Activated T-cell treated with anti-CD3 and anti-CD28 coated beads, Interleukin-2, amount 50 U/mL, for 72 hours (primary cell): Measurements from ENCODE around the gene ARHGAP32. TPM values are rescaled to one million over a fixed set of nuclear protein-coding genes. Genes with fewer than 3 reads are reported as not detected.
"Not testable (repeated sequence)": the region's sequence is repeated elsewhere in the genome, so short reads cannot be mapped to it uniquely, and the experiment has no call there.

ENCODE experiments used
- ATAC-seq, 2 donors: fragments of 150-1000 bp; cut with Tn5 transposase; replicated peaks in 1 of 2; 2 replicates each; pipeline ENCODE4 v1.10.0; 2021; ENCODE audit warnings: moderate library complexity in 2 of 2, mild to moderate bottlenecking in 1 of 2
- DNase-seq, 2 donors: peaks; one replicate each; pipeline ENCODE4 v3.0.0; 2021 to 2022; ENCODE audit warnings: mixed read lengths in 1 of 2
- H3K27ac Mint-ChIP-seq: one replicate; pipeline ENCODE4 v1.8.0; 2022; ENCODE audit warnings: mild to moderate bottlenecking, moderate library complexity, mixed read lengths
- H3K27me3 Mint-ChIP-seq: one replicate; pipeline ENCODE4 v1.8.0; 2022; ENCODE audit warnings: low read depth, mixed read lengths
- H3K36me3 Mint-ChIP-seq, 2 donors: one replicate each; pipeline ENCODE4 v1.8.0; 2022; ENCODE audit warnings: mixed read lengths in 2 of 2, mild to moderate bottlenecking in 1 of 2; ENCODE audit not compliant: insufficient read depth in 2 of 2
- H3K4me1 Mint-ChIP-seq: one replicate; pipeline ENCODE4 v1.8.0; 2022; ENCODE audit warnings: low read depth, mixed read lengths
- H3K4me3 Mint-ChIP-seq, 2 donors: one replicate each; pipeline ENCODE4 v1.8.0; 2022; ENCODE audit warnings: mild to moderate bottlenecking in 2 of 2, mixed read lengths in 2 of 2, moderate library complexity in 2 of 2
- H3K9me3 Mint-ChIP-seq, 2 donors: one replicate each; pipeline ENCODE4 v1.8.0; 2022; ENCODE audit warnings: mixed read lengths in 2 of 2
- total RNA-seq, 2 donors: library from RNA; stranded (reverse); gene quantifications; one replicate each; pipeline ENCODE4 v1.2.3, GENCODE V29; 2022

The ARHGAP32 gene
- total RNA-seq, 2 donors from 2014 or later, result 10.9 TPM

GRCh38 chr11:128924510-128925249 is 267.4 kb downstream of the ARHGAP32 start:
- peaks cover 22% of the 10 kb centered on the region for H3K4me1 Mint-ChIP-seq
- no peak overlapping the region for H3K4me3 Mint-ChIP-seq
- DNase-seq, result no peak
- H3K36me3 Mint-ChIP-seq, result no peaks in the 10 kb centered on the region
- H3K9me3 Mint-ChIP-seq, result no peaks in the 10 kb centered on the region
- ATAC-seq, result no peak
- H3K27me3 Mint-ChIP-seq, result peaks cover 13% of the 10 kb centered on the region
- H3K27ac Mint-ChIP-seq, result no peak overlapping the region

- Mint-ChIP-seq H3K36me3 (no peaks in the 10 kb centered on the region), H3K27ac (no peak overlapping the region), H3K4me1 (peaks cover 22% of the 10 kb centered on the region), H3K4me3 (no peak overlapping the region), H3K27me3 (peaks cover 8% of the 10 kb centered on the region), H3K9me3 (no peaks in the 10 kb centered on the region)
- ATAC-seq, result no peak
- no peak for DNase-seq
These were observed 268.0 kb downstream of the ARHGAP32 start for GRCh38 chr11:128924104-128924503.

GRCh38 chr11:128921793-128922192 is 270.3 kb downstream of the ARHGAP32 start:
- Mint-ChIP-seq H3K36me3 (no peaks in the 10 kb centered on the region), H3K9me3 (no peaks in the 10 kb centered on the region), H3K27me3 (peaks cover 5% of the 10 kb centered on the region), H3K4me1 (peaks cover 21% of the 10 kb centered on the region), H3K4me3 (no peak overlapping the region), H3K27ac (no peak overlapping the region)
- no peak for ATAC-seq
- DNase-seq, result no peak

- Mint-ChIP-seq H3K27me3 (peaks cover 13% of the 10 kb centered on the region), H3K4me3 (no peak overlapping the region), H3K9me3 (no peaks in the 10 kb centered on the region), H3K36me3 (no peaks in the 10 kb centered on the region), H3K27ac (no peak overlapping the region), H3K4me1 (peaks cover 21% of the 10 kb centered on the region)
- no peak for ATAC-seq
- no peak for DNase-seq
These were observed 271.5 kb downstream of the ARHGAP32 start for GRCh38 chr11:128920666-128921065.

GRCh38 chr11:128919635-128920034 is 272.5 kb downstream of the ARHGAP32 start:
- Mint-ChIP-seq H3K27me3 (peaks cover 15% of the 10 kb centered on the region), H3K27ac (peak overlapping the region; percentile 19), H3K4me1 (peaks cover 21% of the 10 kb centered on the region)
- not testable (repeated sequence) for H3K9me3 Mint-ChIP-seq, H3K36me3 Mint-ChIP-seq, H3K4me3 Mint-ChIP-seq, DNase-seq, ATAC-seq

- H3K9me3 Mint-ChIP-seq, result no peaks in the 10 kb centered on the region
- H3K36me3 Mint-ChIP-seq, result no peaks in the 10 kb centered on the region
- H3K4me1 Mint-ChIP-seq, result peaks cover 21% of the 10 kb centered on the region
- H3K27ac Mint-ChIP-seq, result peak overlapping the region; percentile 19
- ATAC-seq, result peak in 1 of 2 donors; percentile 44
- H3K4me3 Mint-ChIP-seq, result peak overlapping the region; percentile 20 to 63
- peaks cover 15% of the 10 kb centered on the region for H3K27me3 Mint-ChIP-seq
- DNase-seq, result peak in 1 of 2 donors; percentile 13
These were observed 272.9 kb downstream of the ARHGAP32 start for GRCh38 chr11:128919216-128919615.

GRCh38 chr11:128917144-128917724 is 274.9 kb downstream of the ARHGAP32 start:
- Mint-ChIP-seq H3K4me1 (peaks cover 21% of the 10 kb centered on the region), H3K36me3 (no peaks in the 10 kb centered on the region), H3K27me3 (peaks cover 15% of the 10 kb centered on the region), H3K9me3 (no peaks in the 10 kb centered on the region), H3K27ac (peak overlapping the region; percentile 71), H3K4me3 (no peak overlapping the region)
- DNase-seq, result peak in 1 of 2 donors; percentile 14
- peak in 1 of 2 donors; percentile 59 for ATAC-seq

- ATAC-seq (no peak), DNase-seq (no peak)
- Mint-ChIP-seq H3K4me1 (peaks cover 17% of the 10 kb centered on the region), H3K9me3 (no peaks in the 10 kb centered on the region), H3K27me3 (peaks cover 15% of the 10 kb centered on the region), H3K36me3 (no peaks in the 10 kb centered on the region), H3K27ac (no peak overlapping the region), H3K4me3 (no peak overlapping the region)
These were observed 275.4 kb downstream of the ARHGAP32 start for GRCh38 chr11:128916681-128917080.

GRCh38 chr11:128916037-128916572 is 276.0 kb downstream of the ARHGAP32 start:
- Mint-ChIP-seq H3K27ac (no peak overlapping the region), H3K4me1 (peaks cover 16% of the 10 kb centered on the region), H3K36me3 (no peaks in the 10 kb centered on the region), H3K27me3 (peaks cover 20% of the 10 kb centered on the region), H3K4me3 (no peak overlapping the region), H3K9me3 (no peaks in the 10 kb centered on the region)
- ATAC-seq, result no peak
- DNase-seq, result no peak

- no peaks in the 10 kb centered on the region for H3K9me3 Mint-ChIP-seq
- no peak overlapping the region for H3K27ac Mint-ChIP-seq
- H3K27me3 Mint-ChIP-seq, result peaks cover 21% of the 10 kb centered on the region
- ATAC-seq, result no peak
- no peaks in the 10 kb centered on the region for H3K36me3 Mint-ChIP-seq
- DNase-seq, result no peak
- no peak overlapping the region for H3K4me3 Mint-ChIP-seq
- H3K4me1 Mint-ChIP-seq, result peaks cover 16% of the 10 kb centered on the region
These were observed 277.0 kb downstream of the ARHGAP32 start for GRCh38 chr11:128915149-128915521.

Other genes starting within 250 kb of the ARHGAP32 start
- under 1 TPM in 1 of 2 donors, not detected in 1; 0.14 TPM for gene TP53AIP1, start 249.5 kb downstream of the ARHGAP32 start, total RNA-seq
- 1 to 10 TPM; 4.1 to 5.8 TPM for gene BARX2, start 183.5 kb upstream of the ARHGAP32 start, total RNA-seq